OCI-LY3 (cell line): ENCODE results near the gene ALCAM.

Source experiments
- CTCF ChIP-seq: fragments of 200-600, 300-600 bp; sonication (generic); IDR thresholded peaks from 2 replicates; pipeline ENCODE4 v1.5.1; 2014; ENCODE audit warnings: antibody characterized with exemption, low read length, low read depth
- EZH2phosphoT487 ChIP-seq: fragments of 200-600 bp; shearing (Covaris generic); IDR thresholded peaks from 2 replicates; pipeline ENCODE4 v1.6.1; 2018; ENCODE audit warnings: antibody characterized with exemption, mixed run types, low read depth

GRCh38 chr3:105348307-105348706, 18.4 kb upstream of the ALCAM start:
- TF ChIP-seq CTCF, result no peak
- no peak for TF ChIP-seq EZH2phosphoT487
